Transverse colon (tissue), 4 donors: ENCODE results near the gene RERG.

ENCODE experiments used
- CTCF ChIP-seq, 5 experiments: fragments of 200-600 bp in 3 of 5; fragments of 450-650 bp in 2 of 5; sonication (generic) in 3 of 5; IDR thresholded peaks; 1 replicate in 2 of 5; 2 replicates in 3 of 5; pipeline ENCODE4 v1.5.1; 2016 to 2017; ENCODE audit warnings: antibody characterized with exemption in 5 of 5, inconsistent platforms in 3 of 5, mild to moderate bottlenecking in 2 of 5, moderate library complexity in 1 of 5
- EP300 ChIP-seq: sonication (generic); formaldehyde crosslinking; IDR thresholded peaks from one replicate; pipeline ENCODE4 v1.6.1; 2017; ENCODE audit warnings: antibody characterized with exemption, low read depth
- POLR2A ChIP-seq: fragments of 450-650 bp; IDR thresholded peaks from one replicate; pipeline ENCODE4 v1.6.1; 2016; ENCODE audit warnings: antibody characterized with exemption, mild to moderate bottlenecking, moderate library complexity
- POLR2AphosphoS5 ChIP-seq, 3 donors: sonication (generic); formaldehyde crosslinking; IDR thresholded peaks; one replicate each; pipeline ENCODE4 v1.6.1; 2016; ENCODE audit warnings: antibody characterized with exemption in 3 of 3

- no peak for TF ChIP-seq POLR2A
- TF ChIP-seq CTCF (IDR thresholded peaks at IDR 0.05), result no peak
- TF ChIP-seq POLR2AphosphoS5 (IDR thresholded peaks at IDR 0.05), result no peak
- no peak for TF ChIP-seq EP300
Measured at GRCh38 chr12:15188127-15188526, 33.1 kb downstream of the RERG start.
